ENCODE data around the gene MLH3.
"Not testable (repeated sequence)": the region's sequence is repeated elsewhere in the genome, so short reads cannot be mapped to it uniquely, and the experiment has no call there.

Gene MLH3

DNA sequence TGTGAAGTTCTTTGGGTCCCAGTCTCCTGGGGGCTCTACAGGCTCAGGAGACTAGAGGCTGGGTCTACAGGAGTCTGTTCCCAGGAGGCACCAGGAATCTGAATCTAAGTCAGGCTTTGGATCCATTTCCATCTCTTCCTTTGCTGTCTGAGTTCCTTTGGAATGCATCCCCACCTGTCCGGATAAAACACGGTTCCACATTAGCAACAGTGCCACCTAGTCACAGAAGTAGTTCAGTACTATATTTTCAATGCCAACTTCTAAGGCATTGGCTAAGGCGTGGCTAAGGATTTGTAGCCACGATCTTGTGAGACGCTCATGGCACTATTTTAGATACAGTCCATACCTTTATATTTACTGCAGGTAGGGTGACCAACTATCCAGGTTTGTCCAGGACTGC is 33.2 kb upstream of the MLH3 start:
- peaks cover 47% of the 10 kb centered on the region for H3K36me3 ChIP-seq (ENCODE audit: insufficient read depth, low read length)
- peaks cover 17% of the 10 kb centered on the region for H3K4me1 ChIP-seq (ENCODE audit: insufficient read depth, low read length)
- no peaks in the 10 kb centered on the region for H3K27me3 ChIP-seq (ENCODE audit: control insufficient read depth in 1 of 2, insufficient read depth in 2 of 2, low read length in 2 of 2)
- H3K4me3 ChIP-seq (ENCODE audit: low read depth in 1 of 2, low read length in 2 of 2): no peak overlapping the region
- H3K27ac ChIP-seq (ENCODE audit: low read depth, low read length): no peak overlapping the region
- no peaks in the 10 kb centered on the region for H3K9me3 ChIP-seq (ENCODE audit: low read length)
- H3K9ac ChIP-seq (ENCODE audit: low read length): no peak overlapping the region

DNA sequence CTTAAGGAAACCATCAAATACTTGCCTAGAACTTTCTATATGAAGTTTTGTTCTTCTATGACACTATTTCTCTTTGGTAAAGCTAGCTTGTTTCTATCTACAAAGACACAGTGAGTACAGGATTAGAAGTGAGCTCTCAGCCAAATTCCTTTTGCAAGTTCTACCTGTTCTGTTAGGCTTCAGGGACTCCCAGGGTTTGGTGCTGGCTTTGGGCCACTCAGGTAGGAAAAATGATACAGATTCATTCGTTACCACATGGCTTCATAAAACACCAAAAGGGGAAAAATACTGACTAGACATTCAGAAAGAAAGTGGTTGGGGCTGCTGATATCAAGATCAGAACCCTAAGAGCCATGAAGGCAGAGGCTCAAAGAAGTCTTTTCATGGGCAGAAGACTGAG is 32.0 kb upstream of the MLH3 start:
- Histone ChIP-seq H3K9me3 (ENCODE audit: low read length) (no peaks in the 10 kb centered on the region), H3K27me3 (ENCODE audit: control insufficient read depth in 1 of 2, insufficient read depth in 2 of 2, low read length in 2 of 2) (no peaks in the 10 kb centered on the region), H3K27ac (ENCODE audit: low read depth, low read length) (no peak overlapping the region), H3K4me3 (ENCODE audit: low read depth in 1 of 2, low read length in 2 of 2) (no peak overlapping the region), H3K4me1 (ENCODE audit: insufficient read depth, low read length) (peaks cover 20% of the 10 kb centered on the region), H3K36me3 (ENCODE audit: insufficient read depth, low read length) (peaks cover 46% of the 10 kb centered on the region), H3K9ac (ENCODE audit: low read length) (no peak overlapping the region)

DNA sequence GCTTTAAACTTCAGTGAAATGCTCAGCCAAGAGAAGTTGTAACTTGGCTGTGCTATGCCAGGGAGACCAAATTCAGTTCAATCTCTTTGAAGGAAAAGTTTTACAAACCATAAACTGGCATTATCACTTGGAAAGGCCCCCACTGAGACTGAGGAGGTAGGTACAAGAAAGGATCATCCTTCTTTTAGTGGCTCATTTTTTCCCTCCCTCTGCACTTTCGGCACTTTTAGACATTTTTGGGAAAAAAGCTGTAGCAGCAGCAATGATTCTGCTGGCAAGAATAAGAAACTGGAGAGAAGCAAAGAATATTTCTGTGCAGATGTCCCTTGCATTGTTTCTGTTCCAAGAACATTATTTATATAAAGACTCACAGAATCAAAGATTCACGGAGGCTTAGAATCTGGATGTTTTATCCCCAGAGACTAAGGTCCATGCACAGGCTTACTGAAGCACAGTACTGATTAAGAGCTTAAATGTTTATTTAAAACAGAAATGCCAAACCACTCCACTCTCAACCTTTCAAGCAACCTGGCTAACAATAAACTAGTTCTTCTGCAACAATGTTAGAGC is 30.5 kb upstream of the MLH3 start:
- peaks cover 36% of the 10 kb centered on the region for H3K4me1 ChIP-seq (ENCODE audit: insufficient read depth, low read length)
- H3K9ac ChIP-seq (ENCODE audit: low read length): no peak overlapping the region
- H3K36me3 ChIP-seq (ENCODE audit: insufficient read depth, low read length): peaks cover 30% of the 10 kb centered on the region
- H3K4me3 ChIP-seq (ENCODE audit: low read depth in 1 of 2, low read length in 2 of 2): no peak overlapping the region
- no peaks in the 10 kb centered on the region for H3K27me3 ChIP-seq (ENCODE audit: control insufficient read depth in 1 of 2, insufficient read depth in 2 of 2, low read length in 2 of 2)
- peak overlapping the region; percentile 76 for H3K27ac ChIP-seq (ENCODE audit: low read depth, low read length)
- no peaks in the 10 kb centered on the region for H3K9me3 ChIP-seq (ENCODE audit: low read length)

DNA sequence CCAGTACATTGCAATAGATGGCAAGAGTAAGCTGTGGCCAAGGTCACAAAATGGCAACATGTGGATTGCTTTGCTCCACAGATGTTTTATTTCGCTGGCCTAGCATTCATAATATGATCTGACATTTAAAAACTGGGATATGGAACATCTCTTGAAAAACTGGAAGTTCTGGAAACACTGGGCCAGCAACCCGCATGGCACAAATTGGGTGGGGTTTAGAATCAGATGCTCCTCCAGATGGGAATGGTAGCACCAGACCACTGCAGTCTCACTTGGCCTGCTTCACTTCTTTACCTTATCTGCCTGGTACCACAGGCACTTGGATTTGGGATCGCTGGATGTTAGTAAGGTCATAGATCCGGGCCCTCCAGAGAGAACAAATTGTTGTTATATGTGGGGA is 28.3 kb upstream of the MLH3 start:
- Histone ChIP-seq H3K4me3 (ENCODE audit: low read depth in 1 of 2, low read length in 2 of 2) (no peak overlapping the region), H3K9me3 (ENCODE audit: low read length) (no peaks in the 10 kb centered on the region), H3K4me1 (ENCODE audit: insufficient read depth, low read length) (peaks cover 38% of the 10 kb centered on the region), H3K36me3 (ENCODE audit: insufficient read depth, low read length) (peaks cover 12% of the 10 kb centered on the region), H3K27me3 (ENCODE audit: control insufficient read depth in 1 of 2, insufficient read depth in 2 of 2, low read length in 2 of 2) (no peaks in the 10 kb centered on the region), H3K9ac (ENCODE audit: low read length) (no peak overlapping the region), H3K27ac (ENCODE audit: low read depth, low read length) (no peak overlapping the region)

DNA sequence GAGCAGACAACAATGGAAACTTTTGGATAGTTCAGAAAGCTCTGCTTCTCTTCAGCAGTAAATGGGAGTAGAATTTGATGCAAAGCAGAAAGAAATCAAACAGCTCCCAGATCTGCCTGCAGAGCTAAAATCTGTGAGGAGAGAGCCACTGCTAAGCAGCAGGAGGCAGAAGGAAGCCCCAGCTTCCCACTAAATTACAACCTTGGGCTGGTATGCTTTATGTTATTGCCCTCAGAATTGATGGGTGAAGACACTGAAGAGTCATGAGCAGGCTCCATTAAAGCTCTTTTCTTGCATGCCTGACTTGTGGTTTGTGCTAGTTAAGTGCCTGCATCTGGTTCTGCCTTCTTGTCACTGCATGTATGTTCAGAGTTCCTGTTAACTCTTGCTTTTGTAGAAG is 26.5 kb upstream of the MLH3 start:
- H3K4me1 ChIP-seq (ENCODE audit: insufficient read depth, low read length): peaks cover 43% of the 10 kb centered on the region
- no peak overlapping the region for H3K9ac ChIP-seq (ENCODE audit: low read length)
- H3K27ac ChIP-seq (ENCODE audit: low read depth, low read length): peak overlapping the region; percentile 64
- no peaks in the 10 kb centered on the region for H3K27me3 ChIP-seq (ENCODE audit: control insufficient read depth in 1 of 2, insufficient read depth in 2 of 2, low read length in 2 of 2)
- H3K9me3 ChIP-seq (ENCODE audit: low read length): no peaks in the 10 kb centered on the region
- no peak overlapping the region for H3K4me3 ChIP-seq (ENCODE audit: low read depth in 1 of 2, low read length in 2 of 2)
- H3K36me3 ChIP-seq (ENCODE audit: insufficient read depth, low read length): no peaks in the 10 kb centered on the region

DNA sequence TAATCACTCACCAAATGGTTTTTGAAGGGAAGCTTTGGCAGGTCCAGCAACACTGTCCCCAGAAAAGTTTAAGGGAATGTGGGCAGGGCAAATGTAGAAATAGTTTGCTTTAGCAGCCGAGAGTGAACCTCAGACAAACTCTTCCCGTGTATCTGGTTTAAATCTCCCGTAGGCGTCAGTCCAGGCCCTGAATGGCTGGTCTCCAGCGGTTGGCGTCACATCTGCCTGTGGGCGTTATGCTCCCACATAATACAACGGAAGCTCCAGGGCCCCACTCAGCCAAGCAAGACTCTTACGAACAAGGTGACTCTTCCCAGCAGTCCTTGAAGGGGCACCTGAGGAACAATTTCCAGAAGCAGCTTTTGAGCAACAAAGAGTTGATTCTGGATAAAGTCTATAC is 19.1 kb upstream of the MLH3 start:
- Histone ChIP-seq H3K36me3 (ENCODE audit: insufficient read depth, low read length) (no peaks in the 10 kb centered on the region), H3K27me3 (ENCODE audit: control insufficient read depth in 1 of 2, insufficient read depth in 2 of 2, low read length in 2 of 2) (no peaks in the 10 kb centered on the region), H3K4me1 (ENCODE audit: insufficient read depth, low read length) (peaks cover 37% of the 10 kb centered on the region), H3K4me3 (ENCODE audit: low read depth in 1 of 2, low read length in 2 of 2) (peak overlapping the region in 1 of 2 donors; percentile 65), H3K9ac (ENCODE audit: low read length) (peak overlapping the region; percentile 55), H3K9me3 (ENCODE audit: low read length) (no peaks in the 10 kb centered on the region), H3K27ac (ENCODE audit: low read depth, low read length) (peak overlapping the region; percentile 67)

DNA sequence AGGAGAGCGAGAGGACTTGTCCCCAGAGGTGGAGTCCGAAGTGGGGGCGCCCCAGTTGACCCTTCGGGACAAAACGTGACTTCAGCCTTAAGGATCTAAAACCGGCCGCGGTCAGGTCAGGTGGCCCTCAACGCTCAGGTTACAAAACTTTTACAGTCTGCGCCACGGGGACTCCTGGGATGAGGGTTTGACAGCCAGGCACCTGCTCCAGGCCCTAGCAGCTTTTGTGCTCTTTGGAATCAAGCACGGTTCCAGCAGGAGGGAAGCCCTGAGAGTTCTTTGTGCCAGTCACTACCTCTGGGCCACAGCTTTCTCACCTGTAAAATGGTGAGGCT is 18.5 kb upstream of the MLH3 start:
- Histone ChIP-seq H3K27ac (ENCODE audit: low read depth, low read length) (peak overlapping the region; percentile 67), H3K27me3 (ENCODE audit: control insufficient read depth in 1 of 2, insufficient read depth in 2 of 2, low read length in 2 of 2) (no peaks in the 10 kb centered on the region), H3K9ac (ENCODE audit: low read length) (peak overlapping the region; percentile 55), H3K36me3 (ENCODE audit: insufficient read depth, low read length) (no peaks in the 10 kb centered on the region), H3K4me3 (ENCODE audit: low read depth in 1 of 2, low read length in 2 of 2) (peak overlapping the region; percentile 12 to 65), H3K9me3 (ENCODE audit: low read length) (no peaks in the 10 kb centered on the region), H3K4me1 (ENCODE audit: insufficient read depth, low read length) (peaks cover 37% of the 10 kb centered on the region)

DNA sequence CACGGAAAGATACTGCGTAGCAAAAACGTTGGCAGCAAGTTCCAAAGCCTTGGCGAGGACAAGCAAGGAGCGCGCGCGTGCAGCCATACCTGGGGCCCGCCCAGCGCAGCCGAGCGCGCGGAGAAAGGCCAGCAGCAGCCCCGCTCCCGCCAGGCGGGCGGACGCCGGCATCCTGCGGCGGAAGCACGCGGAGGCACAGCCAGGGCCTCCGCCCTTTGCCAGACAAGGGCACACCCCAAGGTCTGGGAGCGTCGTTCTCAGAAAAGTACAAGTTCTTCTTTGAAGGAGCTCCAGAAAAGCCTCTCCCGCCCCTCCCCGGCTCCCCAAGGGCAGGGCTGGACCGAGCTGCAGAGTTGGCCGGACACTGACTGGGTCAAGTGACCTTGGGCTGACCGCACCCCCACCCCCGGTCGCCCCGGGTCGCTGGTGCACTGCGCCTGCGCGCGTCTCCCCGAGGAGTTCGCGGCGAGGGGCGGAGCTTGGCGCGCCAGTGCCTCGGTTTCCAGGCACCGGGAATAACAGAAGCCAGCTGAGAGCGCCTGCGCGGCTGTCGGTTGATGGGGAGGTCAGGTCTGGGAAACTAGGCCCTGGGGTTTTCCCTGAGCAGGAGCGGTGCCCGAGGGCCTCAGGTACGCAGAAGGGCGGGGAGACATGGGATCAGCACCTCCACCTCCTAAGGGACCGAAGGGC is 18.0 kb upstream of the MLH3 start, which contains the start of gene ZC2HC1C:
ZC2HC1C (plus strand) TSS at position 521 of the 690 bp plus-strand sequence. CDS start 933 bp downstream, outside the sequence.
- peak within 1 kb of the TSS; percentile 55 to 65 for H3K4me3 ChIP-seq (ENCODE audit: low read depth in 1 of 2, low read length in 2 of 2)
- peaks cover 38% of the 10 kb centered on the region for H3K4me1 ChIP-seq (ENCODE audit: insufficient read depth, low read length)
- peak within 1 kb of the TSS; percentile 67 for H3K27ac ChIP-seq (ENCODE audit: low read depth, low read length)
- H3K9me3 ChIP-seq (ENCODE audit: low read length): no peaks in the 10 kb centered on the region
- H3K27me3 ChIP-seq (ENCODE audit: control insufficient read depth in 1 of 2, insufficient read depth in 2 of 2, low read length in 2 of 2): no peaks in the 10 kb centered on the region
- H3K36me3 ChIP-seq (ENCODE audit: insufficient read depth, low read length): no peaks in the 10 kb centered on the region
- H3K9ac ChIP-seq (ENCODE audit: low read length): peak within 1 kb of the TSS; percentile 66

DNA sequence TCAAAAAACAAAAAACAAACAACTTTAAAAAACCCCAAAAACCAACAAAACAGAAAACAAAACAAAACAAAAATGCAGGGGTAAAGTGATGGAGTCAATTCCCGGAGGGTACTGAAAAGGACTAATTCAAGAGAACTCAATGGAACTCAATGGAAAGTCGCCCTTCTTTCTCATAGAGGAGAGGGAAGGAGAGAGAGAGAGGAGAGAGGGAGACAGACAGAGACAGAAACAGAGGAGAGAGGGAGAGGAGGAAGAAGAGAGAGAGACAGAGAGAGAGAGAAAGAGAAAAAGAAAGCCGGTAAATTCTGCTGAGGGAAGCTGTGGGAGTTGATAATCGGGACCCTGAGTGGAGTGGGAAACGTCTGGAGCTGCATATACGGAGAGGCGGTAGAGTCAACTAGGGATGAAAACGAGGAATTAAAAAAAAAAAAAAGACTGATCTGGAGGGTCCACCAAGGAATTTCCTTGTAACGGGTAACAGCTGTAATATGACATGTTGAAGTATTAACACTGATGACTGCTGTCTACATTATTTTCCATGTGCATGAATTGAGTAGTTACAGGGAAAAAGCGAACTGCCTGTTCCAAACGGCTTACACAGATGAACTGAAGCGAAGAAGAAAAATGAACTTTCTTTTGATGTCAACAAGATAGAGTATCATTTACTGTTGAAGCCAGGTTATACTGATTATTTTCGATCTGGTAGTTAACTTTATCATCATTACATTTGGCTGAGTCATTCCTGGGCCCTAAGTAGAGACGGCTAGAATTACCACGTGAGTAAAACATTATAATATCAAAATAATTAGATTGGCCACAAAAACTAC is 17.2 kb upstream of the MLH3 start:
- Histone ChIP-seq H3K4me1 (ENCODE audit: insufficient read depth, low read length) (peaks cover 41% of the 10 kb centered on the region), H3K9me3 (ENCODE audit: low read length) (no peaks in the 10 kb centered on the region), H3K4me3 (ENCODE audit: low read depth in 1 of 2, low read length in 2 of 2) (peak overlapping the region; percentile 55 to 65), H3K27me3 (ENCODE audit: control insufficient read depth in 1 of 2, insufficient read depth in 2 of 2, low read length in 2 of 2) (no peaks in the 10 kb centered on the region), H3K36me3 (ENCODE audit: insufficient read depth, low read length) (no peaks in the 10 kb centered on the region), H3K27ac (ENCODE audit: low read depth, low read length) (peak overlapping the region; percentile 67), H3K9ac (ENCODE audit: low read length) (peak overlapping the region; percentile 66)

DNA sequence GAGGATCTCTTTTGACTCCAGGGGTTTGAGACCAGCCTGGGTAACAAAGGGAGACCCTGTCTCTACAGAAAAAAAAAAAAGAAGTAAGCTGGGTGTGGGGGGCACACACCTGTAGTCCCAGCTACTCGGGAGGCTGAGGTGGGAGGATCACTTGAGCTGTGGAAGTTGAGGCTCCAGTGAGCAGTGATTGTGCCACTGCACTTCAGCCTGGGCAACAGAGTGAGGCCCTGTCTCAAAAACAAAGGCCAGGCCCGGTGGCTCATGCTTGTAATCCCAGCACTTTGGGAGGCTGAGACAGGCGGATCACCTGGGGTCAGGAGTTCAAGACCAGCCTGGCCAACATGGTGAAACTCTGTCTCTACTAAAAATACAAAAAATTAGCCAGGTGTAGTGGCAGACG is 16.5 kb upstream of the MLH3 start:
- H3K4me3 ChIP-seq (ENCODE audit: low read depth in 1 of 2, low read length in 2 of 2): peak overlapping the region in 1 of 2 donors; percentile 65
- H3K9me3 ChIP-seq (ENCODE audit: low read length); H3K9ac ChIP-seq (ENCODE audit: low read length); H3K36me3 ChIP-seq (ENCODE audit: insufficient read depth, low read length); H3K27me3 ChIP-seq (ENCODE audit: control insufficient read depth in 1 of 2, insufficient read depth in 2 of 2, low read length in 2 of 2): not testable (repeated sequence)
- H3K4me1 ChIP-seq (ENCODE audit: insufficient read depth, low read length): peaks cover 41% of the 10 kb centered on the region
- peak overlapping the region; percentile 67 for H3K27ac ChIP-seq (ENCODE audit: low read depth, low read length)

DNA sequence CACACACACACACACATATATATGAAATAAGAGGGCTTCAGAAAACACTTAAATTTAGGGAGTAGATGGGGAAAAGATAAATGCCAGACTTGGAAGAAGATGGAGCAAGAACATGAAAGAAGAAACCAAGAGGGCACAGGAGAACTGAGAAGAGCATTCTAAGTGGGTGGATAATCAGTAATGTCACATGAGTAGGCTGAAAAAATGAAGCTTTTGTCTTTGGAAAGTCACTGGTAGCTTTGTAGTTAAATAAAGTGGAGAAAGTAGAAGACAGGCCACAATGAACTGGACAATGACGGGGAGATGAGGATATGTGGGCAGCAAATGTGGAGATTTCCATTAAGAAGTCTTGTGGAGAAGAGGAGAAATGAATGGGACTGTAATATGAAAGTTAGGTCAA is 15.9 kb upstream of the MLH3 start:
- Histone ChIP-seq H3K4me1 (ENCODE audit: insufficient read depth, low read length) (peaks cover 37% of the 10 kb centered on the region), H3K4me3 (ENCODE audit: low read depth in 1 of 2, low read length in 2 of 2) (no peak overlapping the region), H3K36me3 (ENCODE audit: insufficient read depth, low read length) (no peaks in the 10 kb centered on the region), H3K27me3 (ENCODE audit: control insufficient read depth in 1 of 2, insufficient read depth in 2 of 2, low read length in 2 of 2) (no peaks in the 10 kb centered on the region), H3K27ac (ENCODE audit: low read depth, low read length) (no peak overlapping the region), H3K9ac (ENCODE audit: low read length) (no peak overlapping the region), H3K9me3 (ENCODE audit: low read length) (no peaks in the 10 kb centered on the region)

Measured in muscle layer of colon (tissue), 2 donors.